ENCODE measurements around the gene NCOA7.

DNA sequence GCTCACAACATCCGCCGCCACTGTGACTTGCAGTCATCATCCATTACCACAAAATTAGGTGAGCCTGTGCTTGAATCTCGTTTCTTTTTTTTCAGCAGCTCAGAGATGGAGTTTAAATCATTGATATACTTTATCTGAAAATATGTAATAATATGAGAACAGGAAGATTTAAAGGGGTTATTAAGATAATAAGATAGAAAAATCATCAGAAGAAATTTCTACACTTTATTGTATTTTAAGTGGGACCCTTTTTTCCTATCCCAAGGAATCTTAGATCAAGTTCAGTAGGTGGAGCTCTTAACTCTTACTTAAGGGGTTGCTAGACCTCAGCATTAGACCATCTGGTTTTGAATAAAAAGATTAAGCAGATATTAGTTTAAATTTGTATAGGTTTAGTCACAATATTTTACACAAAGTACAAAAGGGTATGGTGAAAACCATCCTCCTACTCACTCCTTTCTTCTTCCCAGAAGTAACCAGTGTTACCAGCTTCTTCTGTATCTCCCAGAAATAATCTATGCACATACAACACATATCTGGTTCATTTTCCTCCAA lies 9.4 kb upstream of the NCOA7 start:
- TF ChIP-seq, protein P1, sequence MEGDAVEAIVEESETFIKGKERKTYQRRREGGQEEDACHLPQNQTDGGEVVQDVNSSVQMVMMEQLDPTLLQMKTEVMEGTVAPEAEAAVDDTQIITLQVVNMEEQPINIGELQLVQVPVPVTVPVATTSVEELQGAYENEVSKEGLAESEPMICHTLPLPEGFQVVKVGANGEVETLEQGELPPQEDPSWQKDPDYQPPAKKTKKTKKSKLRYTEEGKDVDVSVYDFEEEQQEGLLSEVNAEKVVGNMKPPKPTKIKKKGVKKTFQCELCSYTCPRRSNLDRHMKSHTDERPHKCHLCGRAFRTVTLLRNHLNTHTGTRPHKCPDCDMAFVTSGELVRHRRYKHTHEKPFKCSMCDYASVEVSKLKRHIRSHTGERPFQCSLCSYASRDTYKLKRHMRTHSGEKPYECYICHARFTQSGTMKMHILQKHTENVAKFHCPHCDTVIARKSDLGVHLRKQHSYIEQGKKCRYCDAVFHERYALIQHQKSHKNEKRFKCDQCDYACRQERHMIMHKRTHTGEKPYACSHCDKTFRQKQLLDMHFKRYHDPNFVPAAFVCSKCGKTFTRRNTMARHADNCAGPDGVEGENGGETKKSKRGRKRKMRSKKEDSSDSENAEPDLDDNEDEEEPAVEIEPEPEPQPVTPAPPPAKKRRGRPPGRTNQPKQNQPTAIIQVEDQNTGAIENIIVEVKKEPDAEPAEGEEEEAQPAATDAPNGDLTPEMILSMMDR (IDR thresholded peaks at IDR 0.05; ENCODE audit: low read length), result peak; percentile 26
- no peak for TF ChIP-seq EZH2 (optimal IDR thresholded peaks at IDR 0.05; ENCODE audit: low read depth, low read length)

All from MM.1S (cell line).